ENCODE results near the gene FOLR2.
"Not testable (repeated sequence)": the region's sequence is repeated elsewhere in the genome, so short reads cannot be mapped to it uniquely, and the experiment has no call there.

Gene FOLR2

GRCh38 chr11:72216638-72217037 is at the start of gene FOLR2:
Gene FOLR2, plus strand, starts transcription at chr11:72216794. Its CDS starts 1,791 bp downstream, at chr11:72218585.
- DNase-seq (ENCODE audit: low read depth): no peak

- not testable (repeated sequence) for DNase-seq (ENCODE audit: low read depth)
Measured at GRCh38 chr11:72169046-72169555, 47.5 kb upstream of the FOLR2 start.

- DNase-seq (ENCODE audit: low read depth): not testable (repeated sequence)
Measured at GRCh38 chr11:72169754-72170153, 46.8 kb upstream of the FOLR2 start.

GRCh38 chr11:72172043-72172442 is 44.6 kb upstream of the FOLR2 start:
- DNase-seq (ENCODE audit: low read depth): not testable (repeated sequence)

GRCh38 chr11:72173291-72173690 is 43.3 kb upstream of the FOLR2 start:
- DNase-seq (ENCODE audit: low read depth): peak; percentile 68

GRCh38 chr11:72174302-72175070 is 42.1 kb upstream of the FOLR2 start:
- no peak for DNase-seq (ENCODE audit: low read depth)

- DNase-seq (ENCODE audit: low read depth): no peak
Measured at GRCh38 chr11:72177656-72178055, 38.9 kb upstream of the FOLR2 start.

GRCh38 chr11:72179049-72179803 is 37.4 kb upstream of the FOLR2 start:
- peak; percentile 40 for DNase-seq (ENCODE audit: low read depth)

GRCh38 chr11:72179804-72180396 is 36.7 kb upstream of the FOLR2 start:
- DNase-seq (ENCODE audit: low read depth): peak; percentile 61

GRCh38 chr11:72180892-72181552 is 35.6 kb upstream of the FOLR2 start:
- peak; percentile 41 for DNase-seq (ENCODE audit: low read depth)

GRCh38 chr11:72181553-72181958 is 35.0 kb upstream of the FOLR2 start:
- DNase-seq (ENCODE audit: low read depth): peak; percentile 43

- no peak for DNase-seq (ENCODE audit: low read depth)
Measured at GRCh38 chr11:72188267-72188666, 28.3 kb upstream of the FOLR2 start.

- peak; percentile 38 for DNase-seq (ENCODE audit: low read depth)
Measured at GRCh38 chr11:72189455-72190250, 26.9 kb upstream of the FOLR2 start.

GRCh38 chr11:72190631-72191071 is 25.9 kb upstream of the FOLR2 start:
- DNase-seq (ENCODE audit: low read depth): no peak

- DNase-seq (ENCODE audit: low read depth): peak; percentile 45
Measured at GRCh38 chr11:72191961-72192381, 24.6 kb upstream of the FOLR2 start, which contains the start of gene FOLR1. Gene FOLR1, plus strand, starts transcription at chr11:72192140. Its CDS starts 34 bp downstream, at chr11:72192174.

GRCh38 chr11:72195518-72196270 is 20.9 kb upstream of the FOLR2 start:
- DNase-seq (ENCODE audit: low read depth): no peak

- DNase-seq (ENCODE audit: low read depth): not testable (repeated sequence)
Measured at GRCh38 chr11:72201445-72201844, 15.1 kb upstream of the FOLR2 start.

GRCh38 chr11:72202571-72202970 is 14.0 kb upstream of the FOLR2 start:
- no peak for DNase-seq (ENCODE audit: low read depth)

- DNase-seq (ENCODE audit: low read depth): no peak
Measured at GRCh38 chr11:72203163-72203562, 13.4 kb upstream of the FOLR2 start.

GRCh38 chr11:72204886-72205285 is 11.7 kb upstream of the FOLR2 start:
- DNase-seq (ENCODE audit: low read depth): no peak

Data from EH (cell line).